Right atrium auricular region (tissue), 2 donors: ENCODE measurements around the gene GPBP1L1. TPM values are rescaled to one million over a fixed set of nuclear protein-coding genes. Genes with fewer than 3 reads are reported as not detected.
A peak's percentile ranks its signal among the peaks of the same experiment; 100 is the strongest.

ENCODE experiments used
- DNase-seq: peaks from one replicate; pipeline ENCODE4 v3.0.0-alpha.2; 2019; ENCODE audit warnings: low spot score
- H3K27ac ChIP-seq, 2 donors: fragments of 200-600 bp; sonication (generic); 1 replicate in 1 of 2; 2 replicates in 1 of 2; pipeline ENCODE4 v1.5.1; 2016 to 2019
- H3K27me3 ChIP-seq, 2 donors: fragments of 200-600 bp; sonication (generic); one replicate each; pipeline versions ENCODE4 v1.5.1 to v1.6.0; 2017 to 2019
- H3K36me3 ChIP-seq: fragments of 200-600 bp; sonication (generic); one replicate; pipeline ENCODE4 v1.5.1; 2016
- H3K4me1 ChIP-seq, 2 donors: fragments of 200-600 bp; sonication (generic); one replicate each; pipeline versions ENCODE4 v1.5.1 to v1.6.0; 2017 to 2019
- H3K4me3 ChIP-seq, 2 donors: fragments of 200-600 bp; sonication (generic); 1 replicate in 1 of 2; 2 replicates in 1 of 2; pipeline ENCODE4 v1.5.1; 2017 to 2019; ENCODE audit warnings: mild to moderate bottlenecking in 1 of 2, moderate library complexity in 1 of 2
- H3K9me3 ChIP-seq, 2 donors: fragments of 200-600 bp; sonication (generic); one replicate each; pipeline ENCODE4 v1.5.1; 2019
- CTCF ChIP-seq, 2 donors: fragments of 200-600 bp; sonication (generic); IDR thresholded peaks; one replicate each; pipeline ENCODE4 v1.5.1; 2019; ENCODE audit warnings: antibody characterized with exemption in 2 of 2
- total RNA-seq, 2 donors: library from RNA; depleted of rRNA; stranded (reverse); fragments of >200 nt; gene quantifications; one replicate each; pipeline ENCODE4 v1.1.0, GENCODE V29; 2016

GPBP1L1 gene
- total RNA-seq, 2 donors from 2014 or later = 77.3 to 106 TPM

GRCh38 chr1:45643321-45643720 is 43.0 kb downstream of the GPBP1L1 start:
- Histone ChIP-seq H3K9me3 (no peaks in the 10 kb centered on the region), H3K27ac (no peak overlapping the region), H3K4me3 (no peak overlapping the region), H3K4me1 (peaks cover 0 to 13% of the 10 kb centered on the region in 2 donors), H3K27me3 (no peaks in the 10 kb centered on the region), H3K36me3 (peaks cover 48% of the 10 kb centered on the region)
- no peak for TF ChIP-seq CTCF (IDR thresholded peaks at IDR 0.05)
- no peak for DNase-seq

- Histone ChIP-seq H3K27ac (no peak overlapping the region), H3K9me3 (no peaks in the 10 kb centered on the region)
- no peak for TF ChIP-seq CTCF (IDR thresholded peaks at IDR 0.05)
Observed at GRCh38 chr1:45640293-45640692, 46.0 kb downstream of the GPBP1L1 start.

DNA sequence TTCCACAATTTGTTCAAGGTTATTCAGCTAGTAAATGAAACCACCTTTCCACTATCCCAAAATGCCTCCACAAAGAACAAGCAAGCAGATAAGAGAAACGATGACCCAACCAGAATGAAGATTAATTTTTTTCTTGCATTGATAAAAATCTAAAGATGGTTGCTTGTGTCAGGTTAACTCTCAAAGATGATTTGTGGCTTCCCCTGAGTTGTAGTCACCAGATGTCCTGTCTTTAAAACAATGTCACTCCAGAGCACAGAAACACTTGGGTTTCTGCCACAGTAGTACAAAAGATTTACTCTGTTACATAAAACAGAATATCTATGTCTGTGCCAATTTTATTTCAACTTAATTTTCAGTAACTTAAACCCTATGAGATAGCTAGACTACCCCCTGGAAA is 51.1 kb downstream of the GPBP1L1 start:
- H3K36me3 ChIP-seq = peaks cover 89% of the 10 kb centered on the region
- no peaks in the 10 kb centered on the region for H3K27me3 ChIP-seq
- TF ChIP-seq CTCF (IDR thresholded peaks at IDR 0.05) = no peak
- no peak for DNase-seq
- no peaks in the 10 kb centered on the region for H3K9me3 ChIP-seq
- H3K4me3 ChIP-seq = no peak overlapping the region
- no peak overlapping the region for H3K27ac ChIP-seq
- H3K4me1 ChIP-seq = no peaks in the 10 kb centered on the region

More at GRCh38 chr1:45640293-45640692, 46.0 kb downstream of the GPBP1L1 start:
- H3K27me3 ChIP-seq = no peaks in the 10 kb centered on the region
- no peak overlapping the region for H3K4me3 ChIP-seq
- no peaks in the 10 kb centered on the region for H3K4me1 ChIP-seq
- peaks cover 69% of the 10 kb centered on the region for H3K36me3 ChIP-seq
- no peak for DNase-seq

- Histone ChIP-seq H3K4me3 (no peak overlapping the region), H3K27ac (no peak overlapping the region), H3K27me3 (no peaks in the 10 kb centered on the region), H3K4me1 (no peaks in the 10 kb centered on the region), H3K36me3 (peaks cover 89% of the 10 kb centered on the region), H3K9me3 (no peaks in the 10 kb centered on the region)
- no peak for DNase-seq
- TF ChIP-seq CTCF (IDR thresholded peaks at IDR 0.05) = no peak
Observed at GRCh38 chr1:45630429-45630828, 55.9 kb downstream of the GPBP1L1 start.

DNA sequence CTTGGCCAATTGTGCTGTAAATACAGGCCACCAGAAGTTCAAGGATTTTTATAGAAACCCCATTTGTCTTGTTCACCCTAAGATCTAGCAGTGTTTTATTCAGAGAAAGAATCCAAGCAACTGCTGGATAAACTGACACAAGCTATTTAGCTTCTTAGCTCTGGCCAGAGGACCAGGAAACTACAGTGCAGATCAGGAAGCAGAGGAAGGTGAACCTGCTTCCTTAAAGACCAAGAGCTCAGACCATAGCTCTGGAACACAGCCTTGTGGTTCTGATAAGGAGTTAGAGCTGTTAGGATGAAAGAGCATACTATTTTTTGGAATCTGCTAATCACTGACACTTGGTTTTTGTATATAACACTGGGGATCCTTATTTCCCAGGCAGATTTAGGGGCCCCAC is 57.3 kb downstream of the GPBP1L1 start:
- Histone ChIP-seq H3K27me3 (no peaks in the 10 kb centered on the region), H3K4me1 (peaks cover 0 to 4% of the 10 kb centered on the region in 2 donors), H3K9me3 (no peaks in the 10 kb centered on the region), H3K4me3 (no peak overlapping the region), H3K36me3 (peaks cover 82% of the 10 kb centered on the region), H3K27ac (no peak overlapping the region)
- no peak for DNase-seq
- no peak for TF ChIP-seq CTCF (IDR thresholded peaks at IDR 0.05)

- Histone ChIP-seq H3K36me3 (peaks cover 33% of the 10 kb centered on the region), H3K27me3 (no peaks in the 10 kb centered on the region), H3K9me3 (no peaks in the 10 kb centered on the region), H3K4me1 (peaks cover 0 to 33% of the 10 kb centered on the region in 2 donors), H3K4me3 (peak within 1 kb of the TSS; percentile 5 to 20), H3K27ac (no peak within 1 kb of the TSS)
- no peak for TF ChIP-seq CTCF (IDR thresholded peaks at IDR 0.05)
- no peak for DNase-seq
Observed at GRCh38 chr1:45623972-45624371, 62.4 kb downstream of the GPBP1L1 start, which contains the start of gene CCDC17. CCDC17 (minus strand) TSS chr1:45624054; CDS start chr1:45623909, 145 bp downstream.
